ENCODE measurements around the gene MAEL. TPM values are rescaled to one million over a fixed set of nuclear protein-coding genes. Genes with fewer than 3 reads are reported as not detected.

The MAEL gene
- total and polyA plus RNA-seq, 2 experiments from 2014 or later: 0.45 TPM; not detected in 1

DNA sequence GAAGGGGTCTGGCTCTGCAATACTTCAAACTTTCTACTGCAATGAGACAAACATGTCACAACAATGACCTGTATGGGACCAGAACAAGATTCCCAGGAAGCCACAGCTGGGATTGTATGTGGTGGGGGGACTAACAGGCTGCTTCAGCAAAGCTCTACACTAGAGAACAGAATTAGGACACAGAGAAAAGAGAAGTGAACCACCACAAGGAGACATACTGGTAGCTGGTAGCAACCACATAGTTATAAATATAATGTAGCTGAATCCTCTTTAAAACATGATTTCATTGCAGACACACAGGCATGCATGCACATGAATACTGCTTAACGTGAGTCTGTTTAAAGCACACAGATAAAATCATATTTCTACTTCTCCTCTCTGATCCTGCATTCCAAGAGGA is 10.3 kb upstream of the MAEL start:
- Histone ChIP-seq H3K27ac (no peak overlapping the region), H4K20me1 (ENCODE audit: insufficient read depth, poor library complexity, severe bottlenecking) (no peaks in the 10 kb centered on the region), H3K36me3 (replicated peaks; ENCODE audit: insufficient read depth, low read depth) (no peaks in the 10 kb centered on the region), H2AFZ (no peak overlapping the region), H3K4me1 (ENCODE audit: insufficient read depth) (peaks cover 4% of the 10 kb centered on the region), H3K27me3 (peaks cover 61% of the 10 kb centered on the region), H3K4me3 (no peak overlapping the region), H3K4me2 (no peak overlapping the region), H3K9me2 (replicated peaks; ENCODE audit: insufficient read depth) (no peaks in the 10 kb centered on the region), H3K79me2 (no peaks in the 10 kb centered on the region), H3K9me3 (ENCODE audit: low read depth) (no peaks in the 10 kb centered on the region)
- 57% methylated on average over 1 of the region's 1 CpG for WGBS (ENCODE audit: low lambda C conversion rate, missing lambda C conversion rate)
- no peak for DNase-seq (ENCODE audit: low spot score)
- no peak for TF ChIP-seq EZH2phosphoT487 (IDR thresholded peaks at IDR 0.05; ENCODE audit: low read depth, severe bottlenecking, unreplicated experiment)

DNA sequence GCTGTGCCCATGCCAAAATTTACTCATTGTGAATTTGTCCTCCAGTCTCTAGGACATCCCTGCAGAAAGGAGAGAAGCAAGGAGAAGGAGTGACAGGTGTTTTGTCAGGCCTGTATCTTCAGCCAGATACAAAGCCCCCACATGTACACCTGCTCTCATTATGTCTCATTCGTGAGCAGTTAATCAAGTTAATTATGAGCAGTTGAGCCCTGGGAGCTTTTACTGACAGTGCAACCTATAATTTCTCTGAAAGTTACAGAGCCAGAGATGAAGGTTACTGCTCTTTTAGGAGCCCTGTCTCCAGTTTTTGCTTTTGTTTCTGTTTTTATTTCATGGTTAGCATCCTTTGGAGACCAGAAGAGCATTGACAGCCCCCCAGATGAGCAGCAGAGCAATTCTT is 8.7 kb upstream of the MAEL start:
- no peaks in the 10 kb centered on the region for H4K20me1 ChIP-seq (ENCODE audit: insufficient read depth, poor library complexity, severe bottlenecking)

DNA sequence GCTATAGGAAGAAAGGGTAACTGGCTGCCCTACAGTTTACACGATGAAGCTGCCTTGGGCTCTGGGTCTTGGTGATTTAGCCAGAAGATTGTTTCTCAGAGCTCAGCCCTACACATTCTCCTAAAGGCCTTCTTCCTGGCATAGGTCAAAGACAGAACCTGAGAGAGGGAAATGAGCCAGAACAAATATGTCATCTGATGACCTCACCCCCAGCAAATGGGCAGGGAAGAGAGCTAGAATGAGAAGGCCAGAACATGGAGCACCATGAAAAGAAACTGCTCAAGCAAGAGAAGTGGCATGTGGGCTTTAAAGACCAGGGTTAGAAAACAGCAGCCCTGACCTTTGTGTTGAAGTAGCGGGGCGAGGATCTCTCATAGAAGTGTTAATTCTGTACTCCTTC is 8.3 kb upstream of the MAEL start:
- Histone ChIP-seq H3K4me2 (no peak overlapping the region), H3K36me3 (replicated peaks; ENCODE audit: insufficient read depth, low read depth) (no peaks in the 10 kb centered on the region), H4K20me1 (ENCODE audit: insufficient read depth, poor library complexity, severe bottlenecking) (no peaks in the 10 kb centered on the region), H2AFZ (no peak overlapping the region), H3K9me3 (ENCODE audit: low read depth) (no peaks in the 10 kb centered on the region), H3K4me1 (ENCODE audit: insufficient read depth) (no peaks in the 10 kb centered on the region), H3K27me3 (peaks cover 48% of the 10 kb centered on the region), H3K27ac (no peak overlapping the region), H3K4me3 (no peak overlapping the region), H3K79me2 (no peaks in the 10 kb centered on the region), H3K9me2 (replicated peaks; ENCODE audit: insufficient read depth) (no peaks in the 10 kb centered on the region)
- WGBS (ENCODE audit: low lambda C conversion rate, missing lambda C conversion rate): 87% methylated on average over 3 of the region's 3 CpGs
- TF ChIP-seq EZH2 (IDR thresholded peaks at IDR 0.05; ENCODE audit: borderline replicate concordance) (no peak), EZH2phosphoT487 (IDR thresholded peaks at IDR 0.05; ENCODE audit: low read depth, severe bottlenecking, unreplicated experiment) (no peak)
- TF ChIP-seq, protein P1, sequence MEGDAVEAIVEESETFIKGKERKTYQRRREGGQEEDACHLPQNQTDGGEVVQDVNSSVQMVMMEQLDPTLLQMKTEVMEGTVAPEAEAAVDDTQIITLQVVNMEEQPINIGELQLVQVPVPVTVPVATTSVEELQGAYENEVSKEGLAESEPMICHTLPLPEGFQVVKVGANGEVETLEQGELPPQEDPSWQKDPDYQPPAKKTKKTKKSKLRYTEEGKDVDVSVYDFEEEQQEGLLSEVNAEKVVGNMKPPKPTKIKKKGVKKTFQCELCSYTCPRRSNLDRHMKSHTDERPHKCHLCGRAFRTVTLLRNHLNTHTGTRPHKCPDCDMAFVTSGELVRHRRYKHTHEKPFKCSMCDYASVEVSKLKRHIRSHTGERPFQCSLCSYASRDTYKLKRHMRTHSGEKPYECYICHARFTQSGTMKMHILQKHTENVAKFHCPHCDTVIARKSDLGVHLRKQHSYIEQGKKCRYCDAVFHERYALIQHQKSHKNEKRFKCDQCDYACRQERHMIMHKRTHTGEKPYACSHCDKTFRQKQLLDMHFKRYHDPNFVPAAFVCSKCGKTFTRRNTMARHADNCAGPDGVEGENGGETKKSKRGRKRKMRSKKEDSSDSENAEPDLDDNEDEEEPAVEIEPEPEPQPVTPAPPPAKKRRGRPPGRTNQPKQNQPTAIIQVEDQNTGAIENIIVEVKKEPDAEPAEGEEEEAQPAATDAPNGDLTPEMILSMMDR (IDR thresholded peaks at IDR 0.05; ENCODE audit: poor library complexity): no peak
- no peak for DNase-seq (ENCODE audit: low spot score)

More for the DNA sequence above, 8.7 kb upstream of the MAEL start:
- H3K4me1 ChIP-seq (ENCODE audit: insufficient read depth): no peaks in the 10 kb centered on the region
- no peak overlapping the region for H3K27ac ChIP-seq
- peaks cover 48% of the 10 kb centered on the region for H3K27me3 ChIP-seq
- no peaks in the 10 kb centered on the region for H3K9me3 ChIP-seq (ENCODE audit: low read depth)
- H3K4me2 ChIP-seq: no peak overlapping the region
- no peak overlapping the region for H2AFZ ChIP-seq
- H3K79me2 ChIP-seq: no peaks in the 10 kb centered on the region
- H3K36me3 ChIP-seq (replicated peaks; ENCODE audit: insufficient read depth, low read depth): no peaks in the 10 kb centered on the region
- H3K4me3 ChIP-seq: no peak overlapping the region
- 67% methylated on average over 1 of the region's 1 CpG for WGBS (ENCODE audit: low lambda C conversion rate, missing lambda C conversion rate)
- no peak for TF ChIP-seq EZH2phosphoT487 (IDR thresholded peaks at IDR 0.05; ENCODE audit: low read depth, severe bottlenecking, unreplicated experiment)
- no peak for TF ChIP-seq EZH2 (IDR thresholded peaks at IDR 0.05; ENCODE audit: borderline replicate concordance)
- TF ChIP-seq, protein P1 (IDR thresholded peaks at IDR 0.05; ENCODE audit: poor library complexity): no peak
- H3K9me2 ChIP-seq (replicated peaks; ENCODE audit: insufficient read depth): no peaks in the 10 kb centered on the region
- no peak for DNase-seq (ENCODE audit: low spot score)

DNA sequence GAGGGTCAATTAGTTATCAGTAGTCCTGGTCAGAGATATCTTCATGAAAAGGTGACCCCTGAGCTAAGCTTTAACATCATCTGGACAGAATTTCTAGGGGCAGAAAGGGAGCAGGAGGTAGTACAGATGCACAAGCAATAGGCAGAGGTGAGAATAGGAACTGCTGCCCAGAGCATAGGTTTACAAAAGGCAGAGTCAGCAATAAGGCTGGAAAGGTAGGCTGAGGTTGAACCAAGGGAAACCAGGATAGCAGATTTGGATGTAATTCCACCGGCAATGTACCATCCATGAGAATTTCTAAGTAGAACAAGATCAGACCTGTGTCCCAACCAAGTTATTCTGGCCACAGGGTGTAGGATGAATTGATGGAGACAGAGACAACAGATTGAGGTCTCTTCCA is 7.5 kb upstream of the MAEL start:
- DNase-seq (ENCODE audit: low spot score): no peak
- H3K4me1 ChIP-seq (ENCODE audit: insufficient read depth): no peaks in the 10 kb centered on the region
- H3K27me3 ChIP-seq: peaks cover 41% of the 10 kb centered on the region
- H3K9me2 ChIP-seq (replicated peaks; ENCODE audit: insufficient read depth): no peaks in the 10 kb centered on the region
- WGBS (ENCODE audit: low lambda C conversion rate, missing lambda C conversion rate): 95% methylated on average over 1 of the region's 1 CpG
- H3K36me3 ChIP-seq (replicated peaks; ENCODE audit: insufficient read depth, low read depth): no peaks in the 10 kb centered on the region
- no peaks in the 10 kb centered on the region for H3K79me2 ChIP-seq
- H3K27ac ChIP-seq: no peak overlapping the region
- H3K9me3 ChIP-seq (ENCODE audit: low read depth): no peaks in the 10 kb centered on the region
- H4K20me1 ChIP-seq (ENCODE audit: insufficient read depth, poor library complexity, severe bottlenecking): no peaks in the 10 kb centered on the region
- no peak overlapping the region for H2AFZ ChIP-seq
- H3K4me2 ChIP-seq: no peak overlapping the region
- no peak overlapping the region for H3K4me3 ChIP-seq
- no peak for TF ChIP-seq EZH2 (IDR thresholded peaks at IDR 0.05; ENCODE audit: borderline replicate concordance)
